Heart left ventricle (tissue), 16 donors: ENCODE data around the gene CUBN. TPM values are rescaled to one million over a fixed set of nuclear protein-coding genes. Genes with fewer than 3 reads are reported as not detected.

Source experiments
- ATAC-seq, 4 donors: fragments of 200-7000 bp; cut with Tn5 transposase; one replicate each; pipeline ENCODE4 v1.9.1; 2020 to 2022; ENCODE audit warnings: moderate library complexity in 4 of 4, mild to moderate bottlenecking in 3 of 4, moderate number of reproducible peaks in 1 of 4
- DNase-seq, 5 donors: peaks; one replicate each; pipeline ENCODE4 v3.0.0-alpha.2; 2020
- H3K27ac ChIP-seq, 12 donors: fragments of 200-600 bp; sonication (generic) in 4 of 12; one replicate each; pipeline versions ENCODE4 v1.5.0 to v1.8.0; 2016 to 2022; ENCODE audit warnings: mild to moderate bottlenecking in 2 of 12
- H3K27me3 ChIP-seq, 9 donors: fragments of 200-600 bp; sonication (generic) in 2 of 9; one replicate each; pipeline versions ENCODE4 v1.5.1 to v1.8.0; 2016 to 2022; ENCODE audit warnings: mild to moderate bottlenecking in 3 of 9
- H3K36me3 ChIP-seq, 9 donors: fragments of 200-600 bp; sonication (generic) in 2 of 9; one replicate each; pipeline versions ENCODE4 v1.5.0 to v1.8.0; 2018 to 2022; ENCODE audit warnings: mild to moderate bottlenecking in 2 of 9
- H3K4me1 ChIP-seq, 12 donors: fragments of 200-600 bp; sonication (generic) in 4 of 12; one replicate each; pipeline versions ENCODE4 v1.5.0 to v1.8.0; 2016 to 2022; ENCODE audit warnings: mild to moderate bottlenecking in 3 of 12
- H3K4me3 ChIP-seq, 12 donors: fragments of 200-600 bp; sonication (generic) in 4 of 12; one replicate each; pipeline versions ENCODE4 v1.5.0 to v1.8.0; 2017 to 2022; ENCODE audit warnings: mild to moderate bottlenecking in 9 of 12, moderate library complexity in 4 of 12
- H3K9me3 ChIP-seq, 12 donors: fragments of 200-600 bp; sonication (generic) in 4 of 12; one replicate each; pipeline versions ENCODE4 v1.5.0 to v1.8.0; 2016 to 2022; ENCODE audit warnings: mild to moderate bottlenecking in 1 of 12
- CTCF ChIP-seq, 12 donors: fragments of 200-600 bp; sonication (generic) in 4 of 12; IDR thresholded peaks; one replicate each; pipeline versions ENCODE4 v1.5.0 to v1.8.0; 2018 to 2022; ENCODE audit warnings: antibody characterized with exemption in 12 of 12, mild to moderate bottlenecking in 5 of 12
- POLR2A ChIP-seq, 2 donors: fragments of 450-650 bp; IDR thresholded peaks; one replicate each; pipeline ENCODE4 v1.6.1; 2017; ENCODE audit warnings: antibody characterized with exemption in 2 of 2, mild to moderate bottlenecking in 2 of 2, moderate library complexity in 2 of 2
- WGBS, 4 donors: extraction: QIAGEN DNeasy Blood & Tissue Kit in 2 of 4; methylation state at CpG; one replicate each; pipeline versions ENCODE4 v1.1.5 to v1.1.7; 2013 to 2018; 5-methylcytosine and 5-hydroxymethylcytosine counted together
- intact Hi-C, 10 donors: fragments of 100-400 bp; cut with DNase I; formaldehyde crosslinking; loops; one replicate each; pipeline versions ENCODE4 v1.11.1 to v1.14.2; 2022
- polyA plus RNA-seq, 2 donors: library from polyadenylated mRNA; stranded (reverse); fragments of 200-250 nt; gene quantifications; one replicate each; pipeline ENCODE4 v1.2.3, GENCODE V29; 2013
- total RNA-seq, 9 donors: library from RNA; depleted of rRNA in 2 of 9; stranded (reverse); fragments of >200 nt in 2 of 9; fragmentation: NEBNext Ultra II Directional in 3 of 9; extraction: Animal tissue kit (Norgen Biotek cat#: 25700) in 3 of 9; gene quantifications; one replicate each; pipeline versions ENCODE4 v1.1.0 to v1.2.4, GENCODE V29; 2016 to 2023
- donor health status: ischemic (EF 13 %, LVEDD 7.1; RV severe dilation, severe dysfunction).
- donor health status: healthy with polysubstance abuse.
- donor health status: DM: no; HTN: yes; CAD: no.
- donor health status: DM: no; HTN: no; CAD: no.
- donor health status: ischemic (EF 25% LVEDD 6.9; RV normal size, moderate dysfunction).
- donor health status: ischemic (EF 25% LVEDD 5.7; RV mildly dilated, moderate dysfunction).
- donor health status: healthy.
- donor health status: DM: yes; HTN: yes; CAD: no.
- donor health status: ischemic (EF 35%, LVEDD 5.7; RV mildly dilated, moderate dysfunction).
- donor health status: nonischemic (EF 11% LVEDD 7.7; RV severe dilation, severe dysfunction).
- donor health status: DM: yes; HTN: yes; CAD: no.
- donor health status: PGD.
- donor health status: ischemic (EF 29% LVEDD 5.4; RV normal size, mild dysfunction).
- donor health status: nonischemic (EF 23%, LVEDD 6.1; RV moderate dilation, normal function).

Gene CUBN
- total and polyA plus RNA-seq, 11 donors = 0.07 to 1.5 (median 0.44) TPM

GRCh38 chr10:17122052-17122451 lies 7.6 kb downstream of the CUBN start:
- Histone ChIP-seq H3K27me3 (no peaks in the 10 kb centered on the region), H3K4me3 (no peak overlapping the region), H3K36me3 (no peaks in the 10 kb centered on the region), H3K27ac (no peak overlapping the region), H3K4me1 (no peaks in the 10 kb centered on the region), H3K9me3 (no peaks in the 10 kb centered on the region)
- DNase-seq (no peak), ATAC-seq (no peak)
- WGBS, 4 donors = 81 to 93% (median 85%) methylated on average over 2 of the region's 2 CpGs
- intact Hi-C loops = no loop called here
- TF ChIP-seq POLR2A (IDR thresholded peaks at IDR 0.05) (no peak), CTCF (IDR thresholded peaks at IDR 0.05) (no peak)

GRCh38 chr10:17120694-17121093 lies 8.9 kb downstream of the CUBN start:
- H3K27me3 ChIP-seq = no peaks in the 10 kb centered on the region
- intact Hi-C loops = no loop called here
- no peaks in the 10 kb centered on the region for H3K9me3 ChIP-seq
- H3K36me3 ChIP-seq = no peaks in the 10 kb centered on the region
- ATAC-seq (no peak), DNase-seq (no peak)
- WGBS, 4 donors = 57 to 72% (median 64%) methylated on average over 3 of the region's 3 CpGs
- H3K4me1 ChIP-seq = no peaks in the 10 kb centered on the region
- H3K27ac ChIP-seq = no peak overlapping the region
- TF ChIP-seq POLR2A (IDR thresholded peaks at IDR 0.05) (no peak), CTCF (IDR thresholded peaks at IDR 0.05) (no peak)
- no peak overlapping the region for H3K4me3 ChIP-seq

- no peak for ATAC-seq
- TF ChIP-seq CTCF (IDR thresholded peaks at IDR 0.05) = no peak
- no peak for TF ChIP-seq POLR2A (IDR thresholded peaks at IDR 0.05)
- intact Hi-C loops = no loop called here
These were observed 9.8 kb downstream of the CUBN start for GRCh38 chr10:17119845-17120244.

GRCh38 chr10:17116193-17116592 lies 13.4 kb downstream of the CUBN start:
- DNase-seq (no peak), ATAC-seq (no peak)
- intact Hi-C loops = no loop called here
- no peaks in the 10 kb centered on the region for H3K36me3 ChIP-seq
- no peaks in the 10 kb centered on the region for H3K9me3 ChIP-seq
- peaks cover 0 to 4% (median 0%) of the 10 kb centered on the region in 12 donors for H3K4me1 ChIP-seq
- no peak overlapping the region for H3K27ac ChIP-seq
- H3K27me3 ChIP-seq = no peaks in the 10 kb centered on the region
- 58 to 86% (median 82%) methylated on average over 5 of the region's 5 CpGs for WGBS, 4 donors
- H3K4me3 ChIP-seq = no peak overlapping the region
- TF ChIP-seq CTCF (IDR thresholded peaks at IDR 0.05) (no peak), POLR2A (IDR thresholded peaks at IDR 0.05) (no peak)

More at GRCh38 chr10:17119845-17120244, 9.8 kb downstream of the CUBN start:
- no peak overlapping the region for H3K4me3 ChIP-seq
- no peak for DNase-seq
- no peak overlapping the region for H3K27ac ChIP-seq
- no peaks in the 10 kb centered on the region for H3K36me3 ChIP-seq
- WGBS, 4 donors = 85 to 90% (median 86%) methylated on average over 3 of the region's 3 CpGs
- no peaks in the 10 kb centered on the region for H3K9me3 ChIP-seq
- no peaks in the 10 kb centered on the region for H3K4me1 ChIP-seq
- H3K27me3 ChIP-seq = no peaks in the 10 kb centered on the region
